IPS-NIHi7 (cell line): Measurements from ENCODE around the gene NEMP1.
"Not testable (repeated sequence)": the region's sequence is repeated elsewhere in the genome, so short reads cannot be mapped to it uniquely, and the experiment has no call there.

Experiments used
- DNase-seq: peaks from one replicate; pipeline ENCODE4 v3.0.0; 2012; ENCODE audit warnings: mixed read lengths; ENCODE audit errors: extremely low spot score

The NEMP1 gene

GRCh38 chr12:57057067-57057751 is 21.4 kb downstream of the NEMP1 start:
- no peak for DNase-seq

DNA sequence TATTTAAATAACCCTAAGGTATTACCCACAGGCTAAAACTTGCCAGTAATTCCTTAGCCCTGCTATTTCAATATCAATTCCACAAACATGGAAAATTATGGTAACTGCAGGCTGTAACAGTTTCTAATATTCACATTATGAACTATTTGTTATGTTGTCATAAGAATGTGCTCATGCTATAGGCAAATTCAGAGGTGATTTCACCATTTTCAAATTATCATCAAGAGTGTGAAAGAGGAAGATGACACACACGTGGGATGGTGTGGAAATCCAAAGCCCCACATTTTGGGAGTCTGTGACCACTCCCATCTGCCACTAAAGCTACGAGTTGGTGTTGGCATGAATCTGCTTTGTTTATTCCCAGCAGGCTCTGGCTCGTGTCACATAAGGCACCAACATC is 22.8 kb downstream of the NEMP1 start:
- no peak for DNase-seq

DNA sequence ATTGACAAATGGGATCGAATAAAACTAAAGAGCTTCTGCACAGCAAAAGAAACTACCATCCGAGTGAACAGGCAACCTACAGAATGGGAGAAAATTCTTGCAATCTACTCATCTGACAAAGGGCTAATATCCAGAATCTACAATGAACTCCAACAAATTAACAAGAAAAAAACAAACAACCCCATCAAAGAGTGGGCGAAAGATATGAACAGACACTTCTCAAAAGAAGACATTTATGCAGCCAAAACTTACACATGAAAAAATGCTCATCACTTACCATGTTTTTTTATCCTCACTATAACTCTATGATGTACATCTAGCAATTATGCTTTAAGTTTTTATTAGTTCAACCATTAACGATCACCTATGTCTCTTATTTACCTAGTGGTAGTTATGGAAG is 24.7 kb downstream of the NEMP1 start:
- not testable (repeated sequence) for DNase-seq

DNA sequence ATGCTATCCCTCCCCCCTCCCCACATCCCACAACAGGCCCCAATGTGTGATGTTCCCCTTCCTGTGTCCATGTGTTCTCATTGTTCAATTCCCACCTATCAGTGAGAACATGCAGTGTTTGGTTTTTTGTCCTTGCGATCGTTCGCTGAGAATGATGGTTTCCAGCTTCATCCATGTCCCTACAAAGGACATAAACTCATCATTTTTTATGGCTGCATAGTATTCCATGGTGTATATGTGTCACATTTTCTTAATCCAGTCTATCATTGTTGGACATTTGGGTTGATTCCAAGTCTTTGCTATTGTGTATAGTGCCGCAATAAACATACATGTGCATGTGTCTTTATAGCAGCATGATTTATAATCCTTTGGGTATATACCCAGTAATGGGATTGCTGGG is 25.4 kb downstream of the NEMP1 start:
- not testable (repeated sequence) for DNase-seq

GRCh38 chr12:57051011-57051410 is 27.6 kb downstream of the NEMP1 start:
- no peak for DNase-seq

DNA sequence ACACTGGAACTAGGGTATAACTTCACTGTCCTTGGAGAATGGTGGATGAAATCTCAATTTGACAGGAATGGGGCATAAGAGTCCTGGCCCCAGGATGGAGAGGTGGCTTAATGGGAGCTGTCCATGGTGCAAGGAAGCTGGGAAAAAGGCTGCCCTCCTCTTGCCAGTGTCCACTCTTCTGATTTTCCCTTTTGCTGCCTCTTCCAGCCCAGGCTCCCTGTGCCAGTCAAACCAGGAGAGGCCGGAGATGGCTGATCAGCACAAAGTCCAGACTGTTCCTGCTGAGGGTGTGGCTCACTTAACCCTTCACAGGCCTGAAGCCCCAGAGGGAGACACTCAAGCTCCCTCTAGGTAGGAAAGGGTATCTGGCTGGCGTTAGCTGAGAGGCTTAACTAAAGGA is 28.7 kb downstream of the NEMP1 start, which contains the start of gene MYO1A:
Gene MYO1A (minus strand): TSS at position 240 of the 400 bp plus-strand sequence. CDS start 1,806 bp downstream, outside the sequence.
- peak; percentile 72 for DNase-seq

- DNase-seq = no peak
Measured at GRCh38 chr12:57049119-57049446, 29.5 kb downstream of the NEMP1 start.

- no peak for DNase-seq
Measured at GRCh38 chr12:57048423-57049118, 30.0 kb downstream of the NEMP1 start.

GRCh38 chr12:57047981-57048380 is 30.6 kb downstream of the NEMP1 start:
- DNase-seq = no peak

DNA sequence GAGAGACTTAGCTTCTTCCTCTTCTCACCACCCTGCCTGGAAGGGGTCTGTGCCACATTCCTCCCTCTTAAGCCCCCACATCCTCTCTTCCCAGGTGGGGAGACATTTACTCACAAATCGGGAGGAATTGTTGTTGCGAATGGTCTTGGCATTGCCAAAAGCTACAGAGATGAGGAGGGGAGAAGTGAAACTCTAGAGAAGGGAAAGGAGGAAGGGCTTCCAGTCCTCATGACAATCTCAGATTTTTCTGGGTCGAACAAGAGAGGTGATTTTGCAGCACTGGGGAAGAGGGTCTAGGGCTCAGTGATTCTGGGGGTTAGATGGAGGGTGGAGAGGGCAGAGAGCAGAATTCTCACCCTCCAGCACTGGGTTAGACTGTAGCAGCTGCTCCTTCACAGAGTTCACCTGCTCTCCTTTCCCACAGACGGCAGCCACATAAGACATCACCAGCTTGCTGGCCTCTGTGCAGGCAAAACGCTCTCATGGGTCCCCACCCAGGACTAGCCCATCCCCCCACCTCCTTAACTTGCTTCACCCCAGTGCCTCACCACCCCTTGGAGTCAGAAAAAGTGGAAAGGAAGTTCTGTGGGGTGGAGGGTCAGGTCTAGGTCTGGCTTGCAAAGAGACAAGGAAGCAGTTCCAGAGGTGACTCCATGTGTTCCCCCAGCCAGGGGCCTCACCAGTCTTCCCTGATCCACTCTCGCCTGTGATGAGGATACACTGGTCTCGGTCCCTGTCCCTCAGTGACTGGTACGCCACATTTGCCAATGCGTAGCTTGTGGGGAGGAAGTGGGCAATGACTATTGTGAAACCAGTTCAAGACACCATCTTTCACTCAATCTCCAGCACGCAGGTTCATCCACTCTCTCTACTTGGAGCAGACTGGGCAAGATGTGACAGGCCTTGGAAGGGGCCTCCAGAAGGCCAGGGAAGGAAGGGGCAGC is 31.4 kb downstream of the NEMP1 start:
- DNase-seq = no peak

GRCh38 chr12:57046086-57046791 is 32.4 kb downstream of the NEMP1 start:
- DNase-seq = no peak

- no peak for DNase-seq
Measured at GRCh38 chr12:57044889-57045288, 33.7 kb downstream of the NEMP1 start.

- no peak for DNase-seq
Measured at GRCh38 chr12:57044468-57044867, 34.1 kb downstream of the NEMP1 start.

DNA sequence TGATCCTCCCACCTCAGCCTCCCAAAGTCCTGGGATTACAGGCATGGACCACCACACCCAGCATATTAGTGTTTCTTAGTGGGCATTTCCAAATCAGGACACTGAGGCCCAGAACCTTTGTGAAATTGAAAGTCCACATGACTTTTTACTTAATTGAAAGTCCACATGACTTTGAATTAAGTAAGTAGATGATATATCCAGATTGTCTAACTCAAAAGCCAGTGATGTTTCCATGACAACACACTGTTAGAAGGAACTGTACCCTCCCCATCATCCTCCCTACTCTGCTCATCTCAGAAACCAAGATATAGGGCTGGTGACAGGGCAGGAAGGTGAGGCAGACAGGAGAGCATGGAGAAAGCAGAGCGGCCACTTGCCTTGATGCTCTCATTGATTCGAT is 35.9 kb downstream of the NEMP1 start:
- DNase-seq = no peak

- no peak for DNase-seq
Measured at GRCh38 chr12:57040750-57041149, 37.8 kb downstream of the NEMP1 start.

- no peak for DNase-seq
Measured at GRCh38 chr12:57040211-57040610, 38.4 kb downstream of the NEMP1 start.

- DNase-seq = no peak
Measured at GRCh38 chr12:57039016-57039798, 39.4 kb downstream of the NEMP1 start.

- DNase-seq = no peak
Measured at GRCh38 chr12:57037264-57037663, 41.3 kb downstream of the NEMP1 start.

DNA sequence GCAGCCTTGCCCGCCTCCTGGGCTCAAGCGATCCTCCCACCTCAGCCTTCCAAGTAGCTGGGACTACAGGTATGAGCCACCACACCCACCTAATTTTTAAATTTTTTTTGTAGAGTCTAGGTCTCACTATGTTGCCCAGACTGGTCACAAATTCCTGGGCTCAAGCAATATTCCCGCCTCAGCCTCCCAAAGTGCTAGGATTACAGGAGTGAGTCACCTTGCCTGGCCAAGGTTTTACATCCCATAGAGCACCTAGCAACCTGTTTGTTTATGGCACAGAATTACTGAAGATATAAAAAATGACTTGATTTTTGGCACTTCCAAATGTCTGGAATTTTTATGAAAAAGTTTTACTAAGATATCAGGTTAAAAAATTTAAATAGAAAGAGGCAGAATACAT is 45.2 kb downstream of the NEMP1 start:
- no peak for DNase-seq

GRCh38 chr12:57031789-57032188 is 46.8 kb downstream of the NEMP1 start:
- no peak for DNase-seq

DNA sequence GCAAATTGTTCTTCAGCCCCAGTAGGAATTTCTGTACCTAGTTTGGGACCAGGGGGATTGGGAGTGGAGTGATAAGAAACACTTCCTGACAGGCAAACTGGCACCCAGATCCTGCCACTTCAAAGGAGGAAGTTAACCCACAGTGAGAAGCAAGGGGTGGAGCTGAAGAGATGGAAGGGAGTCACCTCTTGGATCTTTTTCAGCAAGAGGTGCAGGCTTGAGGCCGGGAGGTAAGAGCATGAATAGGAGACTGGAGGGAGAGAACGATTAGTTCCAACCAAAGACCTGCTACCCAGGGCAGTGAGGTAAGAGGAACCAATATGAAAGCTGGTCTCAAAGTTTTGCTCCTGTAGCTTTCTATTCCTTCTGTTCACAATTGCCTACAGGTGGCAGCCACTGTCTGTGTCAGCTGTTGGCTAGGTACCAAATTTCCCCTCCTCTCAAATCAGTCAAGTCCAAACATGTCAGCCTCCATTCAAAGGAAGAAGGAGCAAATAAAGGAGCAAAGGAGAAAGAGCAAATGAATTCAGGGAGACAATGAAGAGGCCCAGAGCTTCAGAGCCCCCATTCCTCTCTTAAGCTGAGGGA is 47.4 kb downstream of the NEMP1 start:
- DNase-seq = no peak
